Esophagus (tissue), 2 donors: ENCODE results near the gene MYOM1. TPM values are rescaled to one million over a fixed set of nuclear protein-coding genes. Genes with fewer than 3 reads are reported as not detected.

Experiments used
- H3K27ac ChIP-seq, 2 donors: one replicate each; pipeline ENCODE4 v1.5.1; 2013; ENCODE audit warnings: low read depth in 2 of 2, mild to moderate bottlenecking in 2 of 2, inconsistent platforms in 1 of 2, low read length in 1 of 2, moderate library complexity in 1 of 2
- H3K27me3 ChIP-seq, 2 donors: one replicate each; pipeline ENCODE4 v1.6.1; 2013; ENCODE audit warnings: low read length in 2 of 2, control low read depth in 1 of 2, mild to moderate bottlenecking in 1 of 2; ENCODE audit not compliant: insufficient read depth in 2 of 2, control insufficient read depth in 1 of 2
- H3K36me3 ChIP-seq, 2 donors: one replicate each; pipeline ENCODE4 v1.6.1; 2013; ENCODE audit warnings: low read length in 1 of 2; ENCODE audit not compliant: control insufficient read depth in 2 of 2, insufficient read depth in 2 of 2
- H3K4me1 ChIP-seq, 2 donors: one replicate each; pipeline ENCODE4 v1.6.1; 2013; ENCODE audit warnings: low read length in 1 of 2; ENCODE audit not compliant: control insufficient read depth in 2 of 2, insufficient read depth in 2 of 2
- H3K4me3 ChIP-seq, 2 donors: one replicate each; pipeline ENCODE4 v1.5.1; 2013; ENCODE audit warnings: low read length in 2 of 2, mild to moderate bottlenecking in 2 of 2, low read depth in 1 of 2, moderate library complexity in 1 of 2
- H3K9me3 ChIP-seq, 2 donors: one replicate each; pipeline ENCODE4 v1.6.1; 2013; ENCODE audit warnings: mild to moderate bottlenecking in 2 of 2, low read depth in 1 of 2, low read length in 1 of 2, moderate library complexity in 1 of 2; ENCODE audit not compliant: control insufficient read depth in 2 of 2, insufficient read depth in 1 of 2
- WGBS, 2 donors: extraction: QIAGEN DNeasy Blood & Tissue Kit; methylation state at CpG; one replicate each; pipeline ENCODE4 v1.1.7; 2013; 5-methylcytosine and 5-hydroxymethylcytosine counted together
- polyA plus RNA-seq, 2 donors: library from polyadenylated mRNA; stranded (reverse); fragments of 200-250 nt; gene quantifications; one replicate each; pipeline ENCODE4 v1.2.3, GENCODE V29; 2013
- donor health status: healthy with polysubstance abuse.
- donor health status: Bipolar disorder and iron deficiency.

MYOM1 gene
- polyA plus RNA-seq, 2 donors = 1.6 to 1.7 TPM

GRCh38 chr18:3117493-3118192, 102.1 kb downstream of the MYOM1 start:
- Histone ChIP-seq H3K27ac (peak overlapping the region; percentile 65 to 71), H3K9me3 (no peaks in the 10 kb centered on the region), H3K4me1 (peaks cover 0 to 3% of the 10 kb centered on the region in 2 donors), H3K36me3 (no peaks in the 10 kb centered on the region), H3K4me3 (no peak overlapping the region), H3K27me3 (no peaks in the 10 kb centered on the region)
- 51 to 54% methylated on average over 4 of the region's 4 CpGs for WGBS, 2 donors

GRCh38 chr18:3115447-3116030, 104.2 kb downstream of the MYOM1 start:
- peak overlapping the region; percentile 62 to 68 for H3K27ac ChIP-seq
- H3K36me3 ChIP-seq = no peaks in the 10 kb centered on the region
- H3K4me3 ChIP-seq = no peak overlapping the region
- WGBS, 2 donors = 82 to 88% methylated on average over 7 of the region's 7 CpGs
- H3K9me3 ChIP-seq = no peaks in the 10 kb centered on the region
- H3K27me3 ChIP-seq = no peaks in the 10 kb centered on the region
- H3K4me1 ChIP-seq = peaks cover 0 to 3% of the 10 kb centered on the region in 2 donors

- Histone ChIP-seq H3K36me3 (no peaks in the 10 kb centered on the region), H3K27me3 (no peaks in the 10 kb centered on the region), H3K27ac (peak overlapping the region in 1 of 2 donors; percentile 49), H3K9me3 (no peaks in the 10 kb centered on the region), H3K4me3 (no peak overlapping the region), H3K4me1 (peaks cover 0 to 3% of the 10 kb centered on the region in 2 donors)
- 48 to 54% methylated on average over 3 of the region's 3 CpGs for WGBS, 2 donors
Measured at GRCh38 chr18:3114451-3114850, 105.3 kb downstream of the MYOM1 start.

GRCh38 chr18:3114026-3114425, 105.7 kb downstream of the MYOM1 start:
- H3K4me3 ChIP-seq = no peak overlapping the region
- no peaks in the 10 kb centered on the region for H3K27me3 ChIP-seq
- 74 to 75% methylated on average over 8 of the region's 8 CpGs for WGBS, 2 donors
- no peaks in the 10 kb centered on the region for H3K9me3 ChIP-seq
- peak overlapping the region in 1 of 2 donors; percentile 49 for H3K27ac ChIP-seq
- H3K4me1 ChIP-seq = peaks cover 0 to 3% of the 10 kb centered on the region in 2 donors
- H3K36me3 ChIP-seq = no peaks in the 10 kb centered on the region

GRCh38 chr18:3111523-3112240, 108.1 kb downstream of the MYOM1 start:
- H3K27ac ChIP-seq = no peak overlapping the region
- H3K4me1 ChIP-seq = peaks cover 0 to 2% of the 10 kb centered on the region in 2 donors
- H3K4me3 ChIP-seq = no peak overlapping the region
- no peaks in the 10 kb centered on the region for H3K27me3 ChIP-seq
- 76 to 77% methylated on average over 6 of the region's 6 CpGs for WGBS, 2 donors
- no peaks in the 10 kb centered on the region for H3K9me3 ChIP-seq
- no peaks in the 10 kb centered on the region for H3K36me3 ChIP-seq

- Histone ChIP-seq H3K36me3 (no peaks in the 10 kb centered on the region), H3K4me1 (no peaks in the 10 kb centered on the region), H3K27ac (no peak overlapping the region), H3K27me3 (no peaks in the 10 kb centered on the region), H3K4me3 (no peak overlapping the region), H3K9me3 (no peaks in the 10 kb centered on the region)
- 92 to 93% methylated on average over 7 of the region's 7 CpGs for WGBS, 2 donors
Measured at GRCh38 chr18:3110034-3110752, 109.6 kb downstream of the MYOM1 start.

GRCh38 chr18:3107740-3108151, 112.0 kb downstream of the MYOM1 start:
- Histone ChIP-seq H3K4me3 (no peak overlapping the region), H3K27ac (no peak overlapping the region), H3K4me1 (no peaks in the 10 kb centered on the region), H3K36me3 (no peaks in the 10 kb centered on the region), H3K9me3 (no peaks in the 10 kb centered on the region), H3K27me3 (no peaks in the 10 kb centered on the region)

- Histone ChIP-seq H3K27ac (peak overlapping the region; percentile 12 to 38), H3K9me3 (no peaks in the 10 kb centered on the region), H3K36me3 (no peaks in the 10 kb centered on the region), H3K4me1 (no peaks in the 10 kb centered on the region), H3K27me3 (no peaks in the 10 kb centered on the region), H3K4me3 (no peak overlapping the region)
- WGBS, 2 donors = 71 to 74% methylated on average over 6 of the region's 6 CpGs
Measured at GRCh38 chr18:3104190-3105054, 115.3 kb downstream of the MYOM1 start.

GRCh38 chr18:3103576-3103975, 116.2 kb downstream of the MYOM1 start:
- 35 to 41% methylated on average over 2 of the region's 2 CpGs for WGBS, 2 donors
- no peak overlapping the region for H3K4me3 ChIP-seq
- H3K4me1 ChIP-seq = no peaks in the 10 kb centered on the region
- H3K9me3 ChIP-seq = no peaks in the 10 kb centered on the region
- no peaks in the 10 kb centered on the region for H3K36me3 ChIP-seq
- H3K27ac ChIP-seq = no peak overlapping the region
- no peaks in the 10 kb centered on the region for H3K27me3 ChIP-seq
